Ishikawa (cell line): ENCODE data around the gene ZNF618.

Experiments used
- CEBPB ChIP-seq: IDR thresholded peaks from 2 replicates; pipeline ENCODE4 v1.6.1; 2012
- CREB1 ChIP-seq: IDR thresholded peaks from 2 replicates; pipeline ENCODE4 v1.6.1; 2012; ENCODE audit warnings: low read depth
- EGR1 ChIP-seq: IDR thresholded peaks from 2 replicates; pipeline ENCODE4 v1.6.1; 2012
- EP300 ChIP-seq: IDR thresholded peaks from 2 replicates; pipeline ENCODE4 v1.6.1; 2012; ENCODE audit warnings: borderline replicate concordance
- FOXM1 ChIP-seq: IDR thresholded peaks from 2 replicates; pipeline ENCODE4 v1.6.1; 2012; ENCODE audit warnings: low read depth, borderline replicate concordance
- MAX ChIP-seq: IDR thresholded peaks from 2 replicates; pipeline ENCODE4 v1.6.1; 2012
- NFIC ChIP-seq: IDR thresholded peaks from 2 replicates; pipeline ENCODE4 v1.6.1; 2012
- RAD21 ChIP-seq: IDR thresholded peaks from 2 replicates; pipeline ENCODE4 v1.6.1; 2012; ENCODE audit warnings: low read depth
- TAF1 ChIP-seq: IDR thresholded peaks from 2 replicates; pipeline ENCODE4 v1.6.1; 2012; ENCODE audit warnings: low read depth, mild to moderate bottlenecking
- TCF12 ChIP-seq: IDR thresholded peaks from 2 replicates; pipeline ENCODE4 v1.6.1; 2012; ENCODE audit warnings: low read depth
- TEAD4 ChIP-seq: IDR thresholded peaks from 2 replicates; pipeline ENCODE4 v1.6.1; 2012
- YY1 ChIP-seq: IDR thresholded peaks from 2 replicates; pipeline ENCODE4 v1.6.1; 2012; ENCODE audit warnings: low read depth
- ZBTB7A ChIP-seq: IDR thresholded peaks from 2 replicates; pipeline ENCODE4 v1.6.1; 2012; ENCODE audit warnings: low read depth
- TF ChIP-seq, protein P1 (sequence below): IDR thresholded peaks from 2 replicates; pipeline ENCODE4 v1.6.1; 2012
- TF ChIP-seq, protein P2 (sequence below): IDR thresholded peaks from 2 replicates; pipeline ENCODE4 v1.6.1; 2012; ENCODE audit warnings: low read depth, mild to moderate bottlenecking

Gene ZNF618

GRCh38 chr9:114096866-114097612, 220.9 kb downstream of the ZNF618 start:
- no peak for TF ChIP-seq EGR1
- TF ChIP-seq RAD21, result no peak
- TF ChIP-seq CREB1, result no peak
- TF ChIP-seq NFIC, result no peak
- TF ChIP-seq, protein P1, sequence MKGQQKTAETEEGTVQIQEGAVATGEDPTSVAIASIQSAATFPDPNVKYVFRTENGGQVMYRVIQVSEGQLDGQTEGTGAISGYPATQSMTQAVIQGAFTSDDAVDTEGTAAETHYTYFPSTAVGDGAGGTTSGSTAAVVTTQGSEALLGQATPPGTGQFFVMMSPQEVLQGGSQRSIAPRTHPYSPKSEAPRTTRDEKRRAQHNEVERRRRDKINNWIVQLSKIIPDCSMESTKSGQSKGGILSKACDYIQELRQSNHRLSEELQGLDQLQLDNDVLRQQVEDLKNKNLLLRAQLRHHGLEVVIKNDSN, result no peak
- no peak for TF ChIP-seq CEBPB
- no peak for TF ChIP-seq FOXM1
- TF ChIP-seq, protein P2, sequence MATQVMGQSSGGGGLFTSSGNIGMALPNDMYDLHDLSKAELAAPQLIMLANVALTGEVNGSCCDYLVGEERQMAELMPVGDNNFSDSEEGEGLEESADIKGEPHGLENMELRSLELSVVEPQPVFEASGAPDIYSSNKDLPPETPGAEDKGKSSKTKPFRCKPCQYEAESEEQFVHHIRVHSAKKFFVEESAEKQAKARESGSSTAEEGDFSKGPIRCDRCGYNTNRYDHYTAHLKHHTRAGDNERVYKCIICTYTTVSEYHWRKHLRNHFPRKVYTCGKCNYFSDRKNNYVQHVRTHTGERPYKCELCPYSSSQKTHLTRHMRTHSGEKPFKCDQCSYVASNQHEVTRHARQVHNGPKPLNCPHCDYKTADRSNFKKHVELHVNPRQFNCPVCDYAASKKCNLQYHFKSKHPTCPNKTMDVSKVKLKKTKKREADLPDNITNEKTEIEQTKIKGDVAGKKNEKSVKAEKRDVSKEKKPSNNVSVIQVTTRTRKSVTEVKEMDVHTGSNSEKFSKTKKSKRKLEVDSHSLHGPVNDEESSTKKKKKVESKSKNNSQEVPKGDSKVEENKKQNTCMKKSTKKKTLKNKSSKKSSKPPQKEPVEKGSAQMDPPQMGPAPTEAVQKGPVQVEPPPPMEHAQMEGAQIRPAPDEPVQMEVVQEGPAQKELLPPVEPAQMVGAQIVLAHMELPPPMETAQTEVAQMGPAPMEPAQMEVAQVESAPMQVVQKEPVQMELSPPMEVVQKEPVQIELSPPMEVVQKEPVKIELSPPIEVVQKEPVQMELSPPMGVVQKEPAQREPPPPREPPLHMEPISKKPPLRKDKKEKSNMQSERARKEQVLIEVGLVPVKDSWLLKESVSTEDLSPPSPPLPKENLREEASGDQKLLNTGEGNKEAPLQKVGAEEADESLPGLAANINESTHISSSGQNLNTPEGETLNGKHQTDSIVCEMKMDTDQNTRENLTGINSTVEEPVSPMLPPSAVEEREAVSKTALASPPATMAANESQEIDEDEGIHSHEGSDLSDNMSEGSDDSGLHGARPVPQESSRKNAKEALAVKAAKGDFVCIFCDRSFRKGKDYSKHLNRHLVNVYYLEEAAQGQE, result no peak
- TF ChIP-seq EP300, result no peak
- TF ChIP-seq YY1, result no peak
- TF ChIP-seq TEAD4, result no peak
- TF ChIP-seq MAX, result no peak
- no peak for TF ChIP-seq ZBTB7A
- no peak for TF ChIP-seq TCF12

DNA sequence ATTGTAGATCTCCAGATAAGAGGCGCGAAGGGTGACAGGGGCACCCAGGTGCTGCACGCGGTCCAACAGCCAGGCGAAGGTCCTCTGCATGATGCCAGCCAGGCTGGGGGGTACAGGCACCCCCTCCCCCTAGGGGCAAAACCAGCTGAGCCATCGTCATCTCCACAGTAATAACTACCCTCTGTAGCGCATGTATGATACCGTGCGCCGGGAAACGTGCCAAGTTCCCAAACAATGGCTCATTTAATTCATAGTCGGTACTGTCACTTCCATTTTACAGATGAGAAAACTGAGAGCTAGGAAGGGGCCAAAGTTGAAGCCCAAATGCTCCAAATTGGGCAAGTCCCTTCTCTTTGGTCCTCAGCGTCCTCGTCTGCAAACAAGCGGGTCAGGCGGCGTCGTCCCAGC, 221.5 kb downstream of the ZNF618 start:
- peak; percentile 72 for TF ChIP-seq NFIC
- TF ChIP-seq CEBPB, result no peak
- TF ChIP-seq, protein P2, result no peak
- no peak for TF ChIP-seq RAD21
- TF ChIP-seq, protein P1, result no peak
- TF ChIP-seq TAF1, result no peak
- no peak for TF ChIP-seq FOXM1
- TF ChIP-seq MAX, result peak; percentile 82
- no peak for TF ChIP-seq EP300
- no peak for TF ChIP-seq TCF12
- TF ChIP-seq ZBTB7A, result no peak
- TF ChIP-seq CREB1, result no peak
- no peak for TF ChIP-seq EGR1
- no peak for TF ChIP-seq TEAD4
- TF ChIP-seq YY1, result no peak

DNA sequence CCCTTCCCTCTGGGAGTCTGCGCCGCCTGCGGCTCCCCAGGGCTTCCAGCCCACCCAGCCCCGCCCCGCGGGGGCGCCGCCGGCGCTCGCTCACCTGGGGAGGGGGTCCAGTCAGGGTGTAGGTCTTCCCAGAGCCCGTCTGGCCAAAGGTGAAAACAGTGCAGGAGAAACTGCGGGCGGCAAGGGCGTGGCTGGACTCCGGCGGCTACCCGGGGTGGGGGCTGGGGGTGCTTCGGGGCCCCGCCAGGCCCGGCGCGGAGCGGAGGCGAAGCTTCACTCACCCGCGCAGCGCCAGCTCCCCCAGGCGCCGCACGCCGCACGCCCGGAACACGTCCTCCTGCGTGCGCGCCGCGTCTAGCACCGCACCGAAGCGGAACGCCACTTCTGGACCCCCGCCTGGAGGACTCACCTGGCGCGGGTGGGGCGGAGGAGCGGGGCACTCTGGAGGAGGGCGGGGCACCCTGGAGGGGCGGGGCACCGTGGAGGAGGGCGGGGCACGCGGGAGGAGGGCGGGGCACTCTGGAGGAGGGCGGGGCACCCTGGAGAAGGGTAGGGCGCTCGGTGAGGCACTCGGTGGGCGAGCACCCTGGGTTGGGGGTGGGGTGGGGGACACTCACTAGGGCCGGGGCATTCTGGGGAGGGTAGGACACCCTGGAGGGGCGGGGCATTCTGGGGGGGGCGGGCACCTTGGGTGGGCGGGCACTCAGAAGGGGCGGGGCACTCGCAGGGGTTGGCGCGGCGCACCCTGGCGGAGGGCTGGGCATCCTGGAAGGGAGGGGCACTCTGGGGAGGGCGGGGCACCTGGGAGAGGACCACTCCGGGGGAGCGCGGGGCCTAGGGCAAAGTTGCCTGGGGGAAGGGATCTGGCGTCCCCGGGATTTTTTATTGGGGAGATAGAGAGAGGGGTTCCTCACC, 222.2 kb downstream of the ZNF618 start:
- TF ChIP-seq MAX (no peak; the same call in 1 of the 2 replicates), CEBPB (no peak), EGR1 (no peak), NFIC (peak; percentile 28; the same call in 1 of the 2 replicates), TEAD4 (no peak), FOXM1 (no peak), CREB1 (no peak), TCF12 (no peak), TAF1 (no peak), ZBTB7A (no peak; the same call in none of the 2 replicates), EP300 (no peak), YY1 (no peak), RAD21 (no peak)
- TF ChIP-seq, protein P1, result peak; percentile 18; the same call in 1 of the 2 replicates
- TF ChIP-seq, protein P2, result no peak
